Measurements from ENCODE around the gene HOXA5. TPM values are rescaled to one million over a fixed set of nuclear protein-coding genes. Genes with fewer than 3 reads are reported as not detected.

Gene HOXA5
- total and polyA plus RNA-seq, 10 of the 15 experiments (the other 5 are each of a cell fraction or from before 2014, with no cell fraction given), result 0.05 to 0.13 TPM; not detected in 8

DNA sequence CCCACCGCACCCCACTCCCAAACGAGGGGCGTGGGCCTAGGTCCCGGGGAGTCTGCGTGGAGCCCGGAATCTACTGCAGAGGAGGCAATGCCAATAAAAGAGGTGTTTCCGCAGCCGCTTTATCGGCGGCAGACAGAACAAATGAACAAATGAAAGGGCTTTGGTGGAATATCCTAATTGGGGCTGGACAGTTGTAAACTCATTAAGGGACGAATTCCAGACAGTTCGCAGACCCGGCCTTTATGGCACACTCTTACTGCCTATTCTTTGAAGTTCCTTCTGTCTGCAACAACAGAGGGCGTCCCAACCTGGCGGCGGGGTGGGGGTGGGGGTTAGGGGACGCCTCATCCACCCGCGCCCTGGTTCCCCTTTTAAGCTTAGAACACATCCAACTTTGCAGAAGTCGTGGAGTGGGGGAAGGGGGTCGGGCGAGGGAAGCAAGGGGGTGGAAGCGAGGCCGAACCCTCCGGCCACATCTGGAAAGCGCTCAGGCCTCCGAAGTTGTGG lies 17.8 kb upstream of the HOXA5 start:
- under 1% methylated on average over 19 of the region's 27 CpGs for WGBS (ENCODE audit: insufficient coverage, insufficient replicate concordance, low lambda C conversion rate, missing lambda C conversion rate)
- Histone ChIP-seq H3K4me1 (ENCODE audit: control insufficient read depth, insufficient read depth, low read length) (no peaks in the 10 kb centered on the region), H3K4me2 (ENCODE audit: control insufficient read depth, insufficient read depth) (peak overlapping the region; percentile 90), H3K4me3 (peak overlapping the region; percentile 72; the same call in 1 of the 2 replicates), H3K79me2 (ENCODE audit: control insufficient read depth, insufficient read depth, low read length) (no peaks in the 10 kb centered on the region), H3K27me3 (replicated peaks in 1 of 2; ENCODE audit: control insufficient read depth in 2 of 2, insufficient read depth in 2 of 2, low read length in 1 of 2) (peaks cover 17 to 40% of the 10 kb centered on the region in 2 experiments), H2AFZ (ENCODE audit: control insufficient read depth, low read depth, low read length) (peak overlapping the region; percentile 82), H3K27ac (ENCODE audit: control insufficient read depth, insufficient read depth) (no peak overlapping the region), H3K9me3 (replicated peaks; ENCODE audit: control insufficient read depth, insufficient read depth, low read length) (peaks cover 2% of the 10 kb centered on the region; the same call in 1 of the 3 replicates), H3K9ac (ENCODE audit: control insufficient read depth, insufficient read depth, low read length) (no peak overlapping the region), H4K20me1 (ENCODE audit: control insufficient read depth, insufficient read depth) (no peaks in the 10 kb centered on the region), H3K36me3 (ENCODE audit: control insufficient read depth in 2 of 2, insufficient read depth in 2 of 2, low read length in 1 of 2) (no peaks in the 10 kb centered on the region)
- ChIA-PET RAD21 (ENCODE audit: unreplicated experiment) (interaction anchor here (0.6 to 3.8 kb wide), 18 partner anchors 11 to 1269 kb away, joined by 3 to 46 read pairs (median 4); partner anchors contain the start of genes HOXA1 and SNX10), SMC1A (ENCODE audit: uncharacterized antibody, unreplicated experiment) (interaction anchor here (0.6 to 2.2 kb wide), 16 partner anchors 11 to 1269 kb away, joined by 3 to 15 read pairs (median 4); no protein-coding TSS in a partner anchor), CTCF (interaction anchor here (0.6 to 4.6 kb wide), 30 partner anchors 11 to 1434 kb away, joined by 3 to 100 read pairs (median 4); partner anchors contain the start of gene HOXA3), POLR2A (interaction anchor here (0.6 to 1.0 kb wide), 2 partner anchors 480 to 1599 kb away, joined by 3 to 5 read pairs; no protein-coding TSS in a partner anchor)
- ATAC-seq (no peak; the same call in 1 of the 3 replicates), FAIRE-seq (no peak), DNase-seq (ENCODE audit: low read depth, low spot score) (no peak)
- intact Hi-C loops (cut with micrococcal nuclease; ENCODE audit: unreplicated experiment) (loop anchor here (1.0 to 5.0 kb wide), 6 partner anchors 304 to 1269 kb away; no protein-coding TSS in a partner anchor), in situ Hi-C loops (cut with MboI) (loop anchor here (25.0 kb wide), 1 partner anchor 1074 kb away; no protein-coding TSS in a partner anchor)
- TF ChIP-seq EP300 (IDR thresholded peaks at IDR 0.05; ENCODE audit: borderline replicate concordance in 1 of 2, control insufficient read depth in 1 of 2, low read depth in 2 of 2, low read length in 2 of 2) (no peak), ASH2L (IDR thresholded peaks at IDR 0.05; ENCODE audit: borderline replicate concordance, low read depth) (no peak), SUZ12 (IDR thresholded peaks at IDR 0.05; ENCODE audit: unreplicated experiment) (peak; percentile 73), ZNF24 (IDR thresholded peaks at IDR 0.05) (no peak), SREBF1 (IDR thresholded peaks at IDR 0.05; ENCODE audit: low read length) (no peak)
- no TSS peak for BruUV-seq (replicated peaks)
